NCI-H748 treated with DMSO at 0.1 percent for 48 hours (cell line): Measurements from ENCODE around the gene KLHL5.
"Not testable (repeated sequence)": the region's sequence is repeated elsewhere in the genome, so short reads cannot be mapped to it uniquely, and the experiment has no call there.

Experiments used
- DNase-seq: peaks from one replicate; lab custom pipeline; 2025; lab: John Stamatoyannopoulos, UW

Gene KLHL5

DNA sequence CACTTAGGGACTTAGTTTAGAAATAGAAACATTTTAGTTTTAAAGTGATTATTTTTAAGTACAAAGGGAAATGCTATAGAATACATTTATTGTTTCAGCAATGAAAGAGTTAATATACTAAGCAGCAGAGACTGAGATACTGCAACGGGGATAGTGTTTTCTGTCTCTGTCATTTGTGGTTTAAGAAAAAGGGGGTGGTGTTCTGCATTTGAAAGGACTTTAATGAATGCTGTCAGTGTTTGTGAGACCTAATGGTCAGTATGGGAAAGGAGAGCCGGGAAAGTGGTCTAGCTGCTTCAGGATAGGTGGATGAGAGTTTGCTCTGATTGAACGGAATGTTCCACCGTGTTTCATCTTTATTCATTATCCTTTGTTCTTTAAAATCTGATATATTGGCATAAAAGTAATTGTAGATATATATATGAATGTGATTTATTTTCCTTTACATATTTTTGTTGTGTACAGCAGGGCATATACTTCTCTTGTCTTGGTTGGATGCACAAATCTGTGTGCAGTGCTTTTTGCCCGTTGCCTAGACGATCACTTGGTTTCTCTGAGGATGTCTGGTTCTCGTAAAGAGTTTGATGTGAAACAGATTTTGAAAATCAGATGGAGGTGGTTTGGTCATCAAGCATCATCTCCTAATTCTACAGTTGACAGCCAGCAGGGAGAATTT, at the start of gene KLHL5:
KLHL5 (plus strand) TSS at position 139 of the 676 bp plus-strand sequence; CDS start at position 560, 421 bp downstream.
- no peak for DNase-seq

GRCh38 chr4:39014028-39014427, 48.0 kb upstream of the KLHL5 start:
- DNase-seq = no peak

- no peak for DNase-seq
These were observed 41.9 kb upstream of the KLHL5 start for GRCh38 chr4:39020130-39020529.

- DNase-seq = no peak
These were observed 40.4 kb upstream of the KLHL5 start for GRCh38 chr4:39021631-39022030.

DNA sequence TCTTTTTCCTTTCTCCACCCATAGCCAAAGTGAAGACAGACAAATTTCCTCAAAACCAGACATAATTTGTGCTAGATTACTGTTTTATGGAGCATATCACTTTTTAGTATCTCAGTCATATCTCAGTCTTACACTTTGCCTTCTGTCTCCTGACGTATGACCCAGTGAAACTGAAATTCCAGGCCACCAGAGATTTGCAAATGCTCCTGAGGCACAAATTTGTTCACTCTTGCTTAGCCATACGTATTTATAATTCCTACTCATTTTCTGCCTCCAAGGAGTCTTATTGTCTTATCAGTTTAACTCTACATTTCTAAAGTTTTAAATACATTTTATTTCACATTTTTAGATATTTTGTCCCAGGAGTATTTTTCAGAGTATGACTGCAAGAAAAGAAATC, 39.8 kb upstream of the KLHL5 start:
- no peak for DNase-seq

DNA sequence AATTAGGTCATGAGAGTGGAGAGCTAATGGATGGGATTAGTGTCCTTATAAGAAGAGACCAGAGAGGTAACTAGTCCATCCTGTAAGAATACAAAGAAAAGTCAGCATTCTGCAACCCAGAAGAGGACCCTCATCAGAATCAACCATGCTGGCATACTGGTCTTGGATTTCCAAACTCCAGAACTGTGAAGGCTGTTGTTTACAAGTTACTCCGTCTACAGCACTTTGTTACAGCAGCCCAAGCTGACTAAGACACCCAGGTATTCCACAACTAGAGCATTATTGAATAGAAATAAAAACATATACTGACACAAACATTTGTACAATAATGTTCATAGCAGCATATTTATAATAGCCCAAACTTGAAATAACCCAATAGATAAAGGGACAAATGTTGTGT, 39.0 kb upstream of the KLHL5 start:
- no peak for DNase-seq

GRCh38 chr4:39024311-39024865, 37.6 kb upstream of the KLHL5 start:
- no peak for DNase-seq

GRCh38 chr4:39025552-39026085, 36.4 kb upstream of the KLHL5 start:
- DNase-seq = no peak

DNA sequence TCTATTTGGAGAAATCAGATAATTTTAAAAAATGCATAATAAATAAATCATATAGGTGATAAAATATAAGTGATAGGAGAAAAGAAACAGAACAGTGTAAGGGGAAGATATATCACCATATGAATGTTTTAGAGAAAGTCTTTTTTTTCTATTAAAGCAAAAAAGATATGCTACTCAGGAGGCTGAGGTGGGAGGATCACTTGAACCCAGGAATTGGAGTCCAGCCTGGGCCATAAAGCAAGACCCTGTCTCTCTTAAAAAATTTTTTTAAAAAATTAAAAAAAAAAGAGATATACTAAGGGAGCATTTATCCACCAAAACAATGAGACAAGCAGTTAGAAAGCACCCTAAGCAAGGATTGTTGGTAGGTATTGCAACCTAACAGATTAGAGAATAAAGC, 35.9 kb upstream of the KLHL5 start:
- no peak for DNase-seq

- DNase-seq = no peak
These were observed 32.0 kb upstream of the KLHL5 start for GRCh38 chr4:39029752-39030694.

GRCh38 chr4:39030725-39031124, 31.3 kb upstream of the KLHL5 start:
- DNase-seq = no peak

- DNase-seq = not testable (repeated sequence)
These were observed 30.4 kb upstream of the KLHL5 start for GRCh38 chr4:39031590-39032020.

DNA sequence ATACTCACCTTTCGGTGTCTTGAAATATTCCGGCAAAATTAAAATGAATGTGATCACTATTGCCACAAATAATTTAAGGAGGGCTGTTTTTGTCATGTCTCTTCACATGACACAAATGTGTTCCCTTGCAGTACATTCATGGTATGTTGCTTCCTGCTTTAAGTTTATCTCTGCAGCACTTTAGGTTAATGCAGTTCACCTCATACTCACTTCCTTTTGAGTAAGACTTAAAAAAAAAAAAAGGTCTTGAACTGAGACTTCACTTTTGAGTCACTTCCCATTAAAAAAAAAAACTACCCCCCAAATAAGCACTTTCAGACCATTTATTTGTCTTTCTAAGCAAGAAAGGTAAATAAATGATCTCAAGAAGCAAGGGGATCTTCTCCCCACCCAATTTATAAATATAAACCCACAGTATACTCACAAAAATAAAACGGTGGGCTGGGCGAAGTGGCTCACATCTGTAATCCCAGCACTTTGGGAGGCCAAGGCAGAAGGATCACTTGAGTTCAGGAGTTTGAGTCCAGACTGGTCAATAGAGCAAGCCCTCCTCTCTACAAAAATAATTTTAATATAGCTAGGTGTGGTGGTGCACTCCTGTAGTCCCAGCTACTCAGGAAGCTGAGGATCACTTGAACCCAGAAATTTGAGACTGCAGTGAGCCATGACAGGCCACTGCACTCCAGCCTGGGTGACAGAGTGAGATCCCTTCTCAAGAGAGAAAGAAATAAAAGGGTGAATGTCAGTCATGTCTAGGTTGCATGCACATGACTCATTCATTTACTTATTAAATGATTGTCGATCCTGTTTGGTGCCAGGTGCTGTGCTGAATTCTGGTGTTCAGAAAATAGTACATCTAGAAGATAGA, 29.6 kb upstream of the KLHL5 start, which contains the start of gene TMEM156:
TMEM156 (minus strand) TSS at position 192 of the 868 bp plus-strand sequence; CDS start at position 96, 96 bp downstream.
- DNase-seq = no peak

DNA sequence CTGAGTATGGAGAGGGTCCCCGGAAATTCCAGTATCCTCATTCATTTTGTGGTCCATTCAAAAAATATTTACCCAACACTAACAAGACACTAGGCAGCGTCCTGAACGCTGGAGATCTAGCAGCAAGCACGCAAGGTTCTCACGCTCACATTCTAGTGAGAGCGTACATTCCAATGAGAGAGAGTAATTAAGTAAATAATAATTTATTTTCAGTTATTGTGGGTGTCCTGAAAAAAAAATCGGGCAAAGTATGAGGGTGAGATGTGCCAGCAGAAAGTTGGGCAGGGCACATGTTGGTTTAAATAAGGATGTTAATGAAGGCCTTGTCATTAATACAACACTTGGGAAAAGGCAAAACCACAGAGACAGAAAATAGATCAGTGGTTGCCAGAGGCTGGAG, 25.9 kb upstream of the KLHL5 start:
- no peak for DNase-seq

DNA sequence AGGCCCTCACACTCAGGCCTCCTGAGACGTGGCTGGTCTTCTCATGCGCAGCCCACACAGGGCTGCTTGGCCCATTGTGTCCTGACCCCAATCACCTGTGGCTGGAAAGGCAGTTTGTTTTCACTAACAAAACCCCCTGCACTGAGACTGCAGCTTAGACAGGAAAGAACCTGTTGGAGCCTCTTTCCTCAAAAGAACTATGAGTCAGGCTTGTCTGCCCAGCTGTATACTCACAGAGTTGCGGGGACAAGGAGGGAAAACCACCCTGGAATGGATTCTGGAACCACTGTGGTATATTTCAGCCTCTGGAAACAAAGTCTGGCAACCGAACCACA, 24.6 kb upstream of the KLHL5 start:
- no peak for DNase-seq

GRCh38 chr4:39037941-39038340, 24.1 kb upstream of the KLHL5 start:
- no peak for DNase-seq

GRCh38 chr4:39039108-39039507, 22.9 kb upstream of the KLHL5 start:
- no peak for DNase-seq

GRCh38 chr4:39042366-39042765, 19.7 kb upstream of the KLHL5 start:
- DNase-seq = no peak

GRCh38 chr4:39043058-39043860, 18.8 kb upstream of the KLHL5 start:
- no peak for DNase-seq

DNA sequence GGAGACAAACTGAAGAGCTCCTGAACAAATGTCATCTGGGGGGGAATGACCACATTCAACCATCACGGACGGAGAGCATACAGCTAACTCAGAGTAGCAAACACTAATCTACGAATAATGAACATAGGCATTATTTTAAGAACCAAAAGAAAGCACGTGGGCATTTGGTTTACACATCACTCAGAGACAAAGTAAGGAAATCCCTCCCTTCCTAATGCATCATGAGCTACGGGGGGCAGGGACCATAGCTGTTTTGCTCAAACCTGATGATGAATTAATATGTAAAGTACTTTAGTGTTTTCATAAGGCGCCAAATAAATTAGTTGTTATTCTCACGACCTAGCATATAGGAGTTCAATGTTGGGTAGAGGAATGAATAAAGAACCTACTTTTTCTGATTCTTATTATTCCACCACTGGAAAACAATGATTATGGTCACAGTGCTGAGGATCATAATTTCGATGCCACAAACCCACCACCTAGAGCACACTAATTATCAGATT, 18.1 kb upstream of the KLHL5 start:
- no peak for DNase-seq
